ENCODE data around the gene FBXO47. TPM values are rescaled to one million over a fixed set of nuclear protein-coding genes. Genes with fewer than 3 reads are reported as not detected.

FBXO47 gene
- total RNA-seq, 2 donors from 2014 or later, result not detected

- no peak overlapping the region for H3K4me3 ChIP-seq
- DNase-seq (ENCODE audit: low spot score), result no peak
- no peaks in the 10 kb centered on the region for H3K4me1 ChIP-seq (ENCODE audit: control insufficient read depth in 1 of 2, low read depth in 2 of 2)
- no peak for TF ChIP-seq CTCF (IDR thresholded peaks at IDR 0.05)
- no peaks in the 10 kb centered on the region for H3K36me3 ChIP-seq
- no peak for ATAC-seq (ENCODE audit: insufficient number of reproducible peaks, low FRiP score, low read depth)
- peaks cover 7% of the 10 kb centered on the region for H3K9me3 ChIP-seq
- H3K27ac ChIP-seq, result no peak overlapping the region
- H3K27me3 ChIP-seq (replicated peaks; ENCODE audit: insufficient read depth), result no peaks in the 10 kb centered on the region
These were observed 26.8 kb upstream of the FBXO47 start for GRCh38 chr17:38994026-38994425.

- no peak for DNase-seq (ENCODE audit: low spot score)
- Histone ChIP-seq H3K27me3 (replicated peaks; ENCODE audit: insufficient read depth) (no peaks in the 10 kb centered on the region), H3K4me1 (ENCODE audit: control insufficient read depth in 1 of 2, low read depth in 2 of 2) (peaks cover 0 to 25% of the 10 kb centered on the region in 2 donors), H3K4me3 (no peak overlapping the region), H3K36me3 (no peaks in the 10 kb centered on the region), H3K27ac (no peak overlapping the region), H3K9me3 (no peaks in the 10 kb centered on the region)
- no peak for ATAC-seq (ENCODE audit: insufficient number of reproducible peaks, low FRiP score, low read depth)
- TF ChIP-seq CTCF (IDR thresholded peaks at IDR 0.05), result no peak
These were observed 17.5 kb upstream of the FBXO47 start for GRCh38 chr17:38984666-38985065.

DNA sequence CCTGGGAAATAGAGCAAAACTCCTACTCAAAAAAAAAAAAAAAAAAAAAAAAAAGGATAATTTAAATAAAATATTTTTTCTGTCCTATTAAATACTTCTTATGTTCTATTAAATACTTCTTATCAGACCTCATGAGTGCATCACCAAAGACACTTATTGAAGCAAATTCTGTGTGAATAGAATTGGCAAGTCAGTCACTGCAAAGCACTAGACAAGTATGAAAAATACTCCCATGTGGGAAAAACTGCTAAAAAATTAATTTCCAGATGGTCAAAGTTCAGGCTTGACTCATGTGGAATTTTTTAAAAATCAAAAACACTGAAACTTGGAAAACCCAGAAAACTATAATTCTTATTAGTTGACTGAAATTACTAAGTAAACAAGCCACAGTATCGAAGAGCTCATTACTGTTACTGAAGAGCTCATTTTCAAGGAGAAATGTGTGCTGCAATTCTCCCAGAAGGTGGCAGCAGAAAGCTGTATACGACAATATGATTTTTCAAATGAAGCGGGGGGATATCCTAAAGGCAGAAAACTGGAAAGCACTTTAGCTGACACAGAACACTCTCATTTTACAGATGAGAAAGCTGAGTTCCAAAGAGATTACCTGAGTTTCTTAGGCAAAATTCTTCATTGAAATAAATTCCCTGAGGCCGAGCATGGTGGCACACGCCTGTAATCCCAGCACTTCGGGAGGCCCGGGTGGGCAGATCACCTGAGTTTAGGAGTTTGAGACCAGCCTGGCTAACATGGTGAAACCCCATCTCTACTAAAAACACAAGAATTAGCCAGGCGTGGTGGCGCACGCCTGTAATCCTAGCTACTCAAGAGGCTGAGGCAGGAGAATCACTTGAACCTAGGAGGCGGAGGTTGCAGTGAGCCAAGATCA, 15.9 kb upstream of the FBXO47 start:
- Histone ChIP-seq H3K27me3 (replicated peaks; ENCODE audit: insufficient read depth) (no peaks in the 10 kb centered on the region), H3K36me3 (no peaks in the 10 kb centered on the region), H3K4me3 (no peak overlapping the region), H3K27ac (no peak overlapping the region), H3K9me3 (no peaks in the 10 kb centered on the region), H3K4me1 (ENCODE audit: control insufficient read depth in 1 of 2, low read depth in 2 of 2) (peaks cover 0 to 25% of the 10 kb centered on the region in 2 donors)
- TF ChIP-seq CTCF (IDR thresholded peaks at IDR 0.05), result peak; percentile 74
- DNase-seq (ENCODE audit: low spot score) (no peak), ATAC-seq (ENCODE audit: insufficient number of reproducible peaks, low FRiP score, low read depth) (no peak)

DNA sequence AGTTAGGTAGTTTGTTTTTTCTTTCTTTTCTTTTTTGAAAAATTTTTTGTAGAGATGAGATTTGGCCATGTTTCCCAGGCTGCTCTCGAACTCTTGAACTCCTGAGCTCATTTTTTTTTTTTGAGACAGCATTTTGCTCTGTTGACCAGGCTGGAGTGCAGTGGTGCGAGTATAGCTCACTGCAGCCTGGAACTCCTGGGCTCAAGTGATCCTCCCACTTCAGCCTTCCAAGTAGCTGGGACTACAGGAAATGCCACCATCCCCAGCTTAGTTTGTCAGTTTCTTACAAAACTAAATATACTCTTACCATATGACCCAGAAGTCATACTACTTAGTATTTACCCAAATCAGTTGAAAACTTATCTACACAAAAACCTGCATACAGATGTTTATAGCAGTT, 14.4 kb upstream of the FBXO47 start:
- Histone ChIP-seq H3K4me1 (ENCODE audit: control insufficient read depth in 1 of 2, low read depth in 2 of 2) (peaks cover 0 to 25% of the 10 kb centered on the region in 2 donors), H3K9me3 (no peaks in the 10 kb centered on the region), H3K27ac (peak overlapping the region; percentile 71 to 83), H3K4me3 (no peak overlapping the region), H3K36me3 (no peaks in the 10 kb centered on the region), H3K27me3 (replicated peaks; ENCODE audit: insufficient read depth) (no peaks in the 10 kb centered on the region)
- DNase-seq (ENCODE audit: low spot score), result no peak
- no peak for TF ChIP-seq CTCF (IDR thresholded peaks at IDR 0.05)
- no peak for ATAC-seq (ENCODE audit: insufficient number of reproducible peaks, low FRiP score, low read depth)

DNA sequence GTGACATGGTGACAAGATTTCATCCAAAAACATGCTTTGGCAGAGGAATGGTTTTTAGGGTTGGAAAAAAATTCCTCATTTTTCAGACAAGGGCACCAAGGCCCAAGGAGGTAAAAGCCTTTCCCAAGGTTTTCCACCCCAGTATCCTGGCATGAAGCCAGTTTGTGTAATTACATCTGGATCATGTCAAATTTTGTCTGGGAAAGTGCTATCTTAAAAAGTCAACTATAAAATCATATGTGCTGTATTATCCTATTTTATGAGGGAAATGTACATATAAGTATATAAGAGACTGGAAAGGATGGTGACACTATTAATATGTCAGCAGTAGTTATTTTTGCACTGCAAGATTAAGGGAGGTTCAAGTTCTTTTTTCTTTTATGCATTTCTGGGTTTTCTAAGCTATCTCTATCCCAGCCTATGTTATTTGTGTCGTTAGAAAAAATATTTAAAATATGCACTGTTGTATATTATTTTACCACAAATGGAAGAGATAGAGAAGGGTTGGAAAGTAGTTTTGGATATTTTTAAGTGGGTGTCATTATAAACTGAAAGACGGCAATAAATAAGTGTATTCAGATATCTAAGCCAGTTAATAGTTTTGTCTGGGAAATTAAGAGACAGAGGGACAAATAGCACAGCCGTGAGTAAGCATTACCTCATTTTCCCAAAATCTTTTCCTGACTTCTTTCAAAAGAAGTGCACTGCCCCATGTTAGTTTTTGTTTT, 13.5 kb upstream of the FBXO47 start:
- Histone ChIP-seq H3K4me1 (ENCODE audit: control insufficient read depth in 1 of 2, low read depth in 2 of 2) (peaks cover 0 to 25% of the 10 kb centered on the region in 2 donors), H3K27ac (peak overlapping the region; percentile 71 to 83), H3K27me3 (replicated peaks; ENCODE audit: insufficient read depth) (no peaks in the 10 kb centered on the region), H3K36me3 (no peaks in the 10 kb centered on the region), H3K4me3 (peak overlapping the region; percentile 53), H3K9me3 (no peaks in the 10 kb centered on the region)
- DNase-seq (ENCODE audit: low spot score) (no peak), ATAC-seq (ENCODE audit: insufficient number of reproducible peaks, low FRiP score, low read depth) (peak; percentile 11)
- no peak for TF ChIP-seq CTCF (IDR thresholded peaks at IDR 0.05)

Measured in thoracic aorta (tissue), 2 donors.